Caco-2 (cell line): Measurements from ENCODE around the gene REV3L. TPM values are rescaled to one million over a fixed set of nuclear protein-coding genes. Genes with fewer than 3 reads are reported as not detected.

Experiments used
- BruUV-seq: library from RNA; stranded (reverse); fragments of 400-500 nt; replicated peaks from 2 replicates; lab custom pipeline; 2021; lab: Mats Ljungman, UMichigan
- CTCF ChIA-PET: fragments of 300-600 bp; sonication (Branson Sonifier 250); formaldehyde crosslinking; loops from one replicate; lab custom pipeline; 2022; ENCODE audit warnings: antibody characterized with exemption; lab: Charles Lee
- POLR2A ChIA-PET: fragments of 300-600 bp; sonication (Branson Sonifier 250); formaldehyde crosslinking; loops from one replicate; lab custom pipeline; 2022; ENCODE audit warnings: antibody characterized with exemption; lab: Charles Lee
- DNase-seq, 2 experiments: peaks; one replicate each; pipeline versions ENCODE4 v3.0.0 to v3.0.0-alpha.2; 2020 to 2022
- H3K27me3 ChIP-seq: replicated peaks from 2 replicates; pipeline ENCODE4 v1.6.0; 2011; ENCODE audit warnings: low read length; ENCODE audit not compliant: control insufficient read depth, insufficient read depth
- H3K36me3 ChIP-seq: 2 replicates; pipeline ENCODE4 v1.5.1; 2011; ENCODE audit warnings: low read length; ENCODE audit not compliant: control insufficient read depth, insufficient read depth
- H3K4me1 ChIP-seq: fragments of 250-450 bp; sonication (Bioruptor Pico); 2 replicates; pipeline ENCODE4 v1.5.1; 2020; ENCODE audit warnings: mild to moderate bottlenecking
- H3K4me3 ChIP-seq: 2 replicates; pipeline ENCODE4 v1.5.1; 2011; ENCODE audit warnings: low read depth, mild to moderate bottlenecking, control low read depth, low read length
- H3K9me3 ChIP-seq: fragments of 250-450 bp; sonication (Bioruptor Pico); 2 replicates; pipeline ENCODE4 v1.5.1; 2020; ENCODE audit warnings: mild to moderate bottlenecking, moderate library complexity
- H3K27ac Mint-ChIP-seq: one replicate; pipeline ENCODE4 v1.8.0; 2022; ENCODE audit warnings: mixed read lengths; ENCODE audit not compliant: unreplicated experiment
- H3K27me3 Mint-ChIP-seq: one replicate; pipeline ENCODE4 v1.8.0; 2022; ENCODE audit warnings: mixed read lengths; ENCODE audit not compliant: insufficient read depth, unreplicated experiment
- H3K36me3 Mint-ChIP-seq: one replicate; pipeline ENCODE4 v1.8.0; 2022; ENCODE audit warnings: mild to moderate bottlenecking, mixed read lengths; ENCODE audit not compliant: insufficient read depth, unreplicated experiment
- H3K4me1 Mint-ChIP-seq: one replicate; pipeline ENCODE4 v1.8.0; 2022; ENCODE audit warnings: low read depth, mixed read lengths; ENCODE audit not compliant: unreplicated experiment
- H3K4me3 Mint-ChIP-seq: one replicate; pipeline ENCODE4 v1.8.0; 2022; ENCODE audit warnings: mild to moderate bottlenecking, moderate library complexity, mixed read lengths; ENCODE audit not compliant: unreplicated experiment
- H3K9me3 Mint-ChIP-seq: one replicate; pipeline ENCODE4 v1.8.0; 2022; ENCODE audit warnings: mixed read lengths; ENCODE audit not compliant: unreplicated experiment
- intact Hi-C: fragments of 100-400 bp; cut with micrococcal nuclease; formaldehyde crosslinking; loops from one replicate; pipeline ENCODE4 v1.10.0; 2022; ENCODE audit not compliant: unreplicated experiment
- total RNA-seq: library from RNA; stranded (reverse); gene quantifications from 2 replicates; pipeline ENCODE4 v1.2.3, GENCODE V29; 2022
- TF ChIP-seq, protein P1 (sequence below), 2 experiments: fragments of 200-600 bp in 1 of 2; IDR thresholded peaks; 1 replicate in 1 of 2; 2 replicates in 1 of 2; pipeline versions ENCODE4 v1.5.1 to v1.8.0; 2011 to 2022; ENCODE audit warnings: antibody characterized with exemption in 1 of 2, control low read depth in 1 of 2, inconsistent platforms in 1 of 2, low read depth in 1 of 2, low read length in 1 of 2, mild to moderate bottlenecking in 1 of 2, moderate library complexity in 1 of 2; ENCODE audit not compliant: insufficient read depth in 1 of 2, severe bottlenecking in 1 of 2, unreplicated experiment in 1 of 2

The REV3L gene
- total RNA-seq, 1 experiment from 2014 or later = 22.2 TPM

DNA sequence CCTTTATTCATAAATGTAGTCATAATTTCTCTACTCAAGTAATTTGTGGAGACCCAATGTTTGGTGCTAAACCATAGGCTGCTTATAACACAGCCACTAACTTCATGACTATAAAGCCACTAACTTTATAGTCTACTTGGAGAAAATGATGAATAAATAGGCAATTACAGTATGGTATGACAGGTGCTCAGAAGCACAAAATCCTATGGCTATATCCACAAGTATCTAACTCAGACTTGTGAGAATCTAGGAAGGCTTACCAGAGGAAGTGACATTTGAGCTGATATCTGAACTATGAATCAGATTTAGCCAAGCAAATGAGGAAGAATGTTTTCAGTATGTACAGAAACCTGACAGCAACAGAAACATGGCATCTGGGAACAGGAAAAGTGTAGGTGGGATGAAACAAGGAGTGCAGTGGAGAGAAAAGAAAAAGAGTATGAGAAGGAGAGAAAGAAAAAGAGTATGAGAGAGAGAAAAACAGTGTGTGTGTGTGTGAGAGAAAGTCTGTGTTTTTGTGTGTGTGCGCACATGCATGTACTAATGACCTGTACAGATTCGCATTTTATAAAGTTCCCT lies 59.9 kb downstream of the REV3L start:
- no peaks in the 10 kb centered on the region for H3K4me1 ChIP-seq
- ChIA-PET POLR2A (no interaction called here), CTCF (no interaction called here)
- Mint-ChIP-seq H3K4me3 (no peak overlapping the region), H3K9me3 (peaks cover 6% of the 10 kb centered on the region), H3K27ac (no peak overlapping the region), H3K4me1 (peaks cover 6% of the 10 kb centered on the region), H3K36me3 (no peaks in the 10 kb centered on the region), H3K27me3 (no peaks in the 10 kb centered on the region)
- no peaks in the 10 kb centered on the region; the same call in 1 of the 2 replicates for H3K9me3 ChIP-seq
- no peak for DNase-seq
- H3K27me3 ChIP-seq = no peaks in the 10 kb centered on the region
- TF ChIP-seq, protein P1, sequence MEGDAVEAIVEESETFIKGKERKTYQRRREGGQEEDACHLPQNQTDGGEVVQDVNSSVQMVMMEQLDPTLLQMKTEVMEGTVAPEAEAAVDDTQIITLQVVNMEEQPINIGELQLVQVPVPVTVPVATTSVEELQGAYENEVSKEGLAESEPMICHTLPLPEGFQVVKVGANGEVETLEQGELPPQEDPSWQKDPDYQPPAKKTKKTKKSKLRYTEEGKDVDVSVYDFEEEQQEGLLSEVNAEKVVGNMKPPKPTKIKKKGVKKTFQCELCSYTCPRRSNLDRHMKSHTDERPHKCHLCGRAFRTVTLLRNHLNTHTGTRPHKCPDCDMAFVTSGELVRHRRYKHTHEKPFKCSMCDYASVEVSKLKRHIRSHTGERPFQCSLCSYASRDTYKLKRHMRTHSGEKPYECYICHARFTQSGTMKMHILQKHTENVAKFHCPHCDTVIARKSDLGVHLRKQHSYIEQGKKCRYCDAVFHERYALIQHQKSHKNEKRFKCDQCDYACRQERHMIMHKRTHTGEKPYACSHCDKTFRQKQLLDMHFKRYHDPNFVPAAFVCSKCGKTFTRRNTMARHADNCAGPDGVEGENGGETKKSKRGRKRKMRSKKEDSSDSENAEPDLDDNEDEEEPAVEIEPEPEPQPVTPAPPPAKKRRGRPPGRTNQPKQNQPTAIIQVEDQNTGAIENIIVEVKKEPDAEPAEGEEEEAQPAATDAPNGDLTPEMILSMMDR (IDR thresholded peaks at IDR 0.05; ENCODE audit: insufficient read depth in 1 of 2, low read depth in 1 of 2, low read length in 1 of 2, severe bottlenecking in 1 of 2, unreplicated experiment in 1 of 2) = no peak
- no peak overlapping the region for H3K4me3 ChIP-seq
- intact Hi-C loops = no loop called here
- no TSS peak for BruUV-seq
- no peaks in the 10 kb centered on the region for H3K36me3 ChIP-seq

DNA sequence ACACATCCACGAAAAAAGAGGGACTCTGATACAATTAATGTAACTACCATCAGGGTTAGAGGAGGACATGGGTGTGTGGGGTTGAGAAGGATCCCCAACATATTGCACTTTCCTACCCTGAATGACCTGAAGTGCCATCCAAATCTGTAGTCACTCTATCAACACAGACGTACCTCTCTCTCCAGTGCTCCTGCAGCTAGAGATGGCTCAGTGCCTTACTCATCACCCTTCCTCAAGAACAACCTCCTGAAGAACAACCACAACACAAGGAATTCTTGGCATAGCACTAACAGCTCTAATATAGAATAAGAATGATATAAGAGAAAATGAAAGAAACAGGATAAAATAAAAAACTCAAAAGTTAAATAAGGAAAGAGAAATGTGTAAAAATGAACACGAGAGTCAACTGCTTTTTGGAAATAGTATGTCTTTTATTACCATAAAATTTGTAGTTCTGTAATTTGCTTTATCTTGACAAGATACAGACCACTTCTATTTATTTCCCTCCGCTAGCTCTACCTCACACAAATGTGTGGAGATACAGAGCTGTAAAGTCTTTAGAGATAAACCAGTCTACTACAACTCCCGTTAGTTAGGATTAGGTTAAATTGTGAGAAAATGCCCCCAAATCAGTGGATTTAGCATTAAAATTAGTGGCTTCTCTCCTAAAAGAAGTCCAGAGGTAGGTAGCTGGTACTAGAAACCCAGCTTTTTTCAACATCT lies 63.9 kb downstream of the REV3L start:
- H3K9me3 ChIP-seq = no peaks in the 10 kb centered on the region
- Mint-ChIP-seq H3K9me3 (no peaks in the 10 kb centered on the region), H3K27ac (no peak overlapping the region), H3K4me3 (no peak overlapping the region), H3K4me1 (peaks cover 6% of the 10 kb centered on the region), H3K36me3 (no peaks in the 10 kb centered on the region), H3K27me3 (no peaks in the 10 kb centered on the region)
- BruUV-seq = no TSS peak
- no peaks in the 10 kb centered on the region for H3K27me3 ChIP-seq
- TF ChIP-seq, protein P1 (IDR thresholded peaks at IDR 0.05; ENCODE audit: insufficient read depth in 1 of 2, low read depth in 1 of 2, low read length in 1 of 2, severe bottlenecking in 1 of 2, unreplicated experiment in 1 of 2) = no peak
- ChIA-PET CTCF (no interaction called here), POLR2A (no interaction called here)
- no peaks in the 10 kb centered on the region for H3K36me3 ChIP-seq
- H3K4me1 ChIP-seq = no peaks in the 10 kb centered on the region
- no peak overlapping the region for H3K4me3 ChIP-seq
- intact Hi-C loops = no loop called here
- no peak for DNase-seq

DNA sequence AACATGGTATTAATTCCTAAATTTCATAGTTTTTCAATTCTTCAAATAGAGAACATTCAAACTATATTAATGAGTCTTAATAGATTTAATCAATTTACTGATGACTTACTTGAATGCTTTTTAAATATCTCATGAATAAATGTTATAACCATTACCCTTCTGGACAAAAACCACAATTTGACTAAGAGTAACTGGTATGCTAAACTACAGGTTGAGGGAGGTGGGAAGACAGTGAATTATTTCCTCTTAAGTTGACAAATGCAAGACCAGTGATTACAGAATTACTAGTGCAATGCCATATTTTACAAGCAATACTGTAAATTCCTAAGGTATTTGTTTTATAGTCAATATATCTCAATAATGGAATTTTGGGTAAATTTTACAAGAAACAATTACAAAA lies 65.1 kb downstream of the REV3L start:
- H3K27me3 ChIP-seq = no peaks in the 10 kb centered on the region
- DNase-seq = no peak
- no peak overlapping the region for H3K27ac Mint-ChIP-seq
- POLR2A ChIA-PET = no interaction called here
- no peaks in the 10 kb centered on the region for H3K9me3 ChIP-seq
- no peaks in the 10 kb centered on the region for H3K27me3 Mint-ChIP-seq
- no peak overlapping the region for H3K4me3 ChIP-seq
- no peak overlapping the region for H3K4me3 Mint-ChIP-seq
- CTCF ChIA-PET = no interaction called here
- H3K36me3 ChIP-seq = no peaks in the 10 kb centered on the region
- H3K4me1 Mint-ChIP-seq = peaks cover under 1% of the 10 kb centered on the region
- no peaks in the 10 kb centered on the region for H3K36me3 Mint-ChIP-seq
- H3K4me1 ChIP-seq = no peaks in the 10 kb centered on the region
- TF ChIP-seq, protein P1 (IDR thresholded peaks at IDR 0.05; ENCODE audit: insufficient read depth in 1 of 2, low read depth in 1 of 2, low read length in 1 of 2, severe bottlenecking in 1 of 2, unreplicated experiment in 1 of 2) = no peak
- intact Hi-C loops = no loop called here
- BruUV-seq = no TSS peak
- H3K9me3 Mint-ChIP-seq = no peaks in the 10 kb centered on the region
